Heart left ventricle (tissue), 16 donors: ENCODE results near the gene SETDB2. TPM values are rescaled to one million over a fixed set of nuclear protein-coding genes. Genes with fewer than 3 reads are reported as not detected.
A peak's percentile ranks its signal among the peaks of the same experiment; 100 is the strongest.

Experiments
- ATAC-seq, 4 donors: fragments of 200-7000 bp; cut with Tn5 transposase; one replicate each; pipeline ENCODE4 v1.9.1; 2020 to 2022; ENCODE audit warnings: moderate library complexity in 4 of 4, mild to moderate bottlenecking in 3 of 4, moderate number of reproducible peaks in 1 of 4
- DNase-seq, 5 donors: peaks; one replicate each; pipeline ENCODE4 v3.0.0-alpha.2; 2020
- H3K27ac ChIP-seq, 12 donors: fragments of 200-600 bp; sonication (generic) in 4 of 12; one replicate each; pipeline versions ENCODE4 v1.5.0 to v1.8.0; 2016 to 2022; ENCODE audit warnings: mild to moderate bottlenecking in 2 of 12
- H3K27me3 ChIP-seq, 9 donors: fragments of 200-600 bp; sonication (generic) in 2 of 9; one replicate each; pipeline versions ENCODE4 v1.5.1 to v1.8.0; 2016 to 2022; ENCODE audit warnings: mild to moderate bottlenecking in 3 of 9
- H3K36me3 ChIP-seq, 9 donors: fragments of 200-600 bp; sonication (generic) in 2 of 9; one replicate each; pipeline versions ENCODE4 v1.5.0 to v1.8.0; 2018 to 2022; ENCODE audit warnings: mild to moderate bottlenecking in 2 of 9
- H3K4me1 ChIP-seq, 12 donors: fragments of 200-600 bp; sonication (generic) in 4 of 12; one replicate each; pipeline versions ENCODE4 v1.5.0 to v1.8.0; 2016 to 2022; ENCODE audit warnings: mild to moderate bottlenecking in 3 of 12
- H3K4me3 ChIP-seq, 12 donors: fragments of 200-600 bp; sonication (generic) in 4 of 12; one replicate each; pipeline versions ENCODE4 v1.5.0 to v1.8.0; 2017 to 2022; ENCODE audit warnings: mild to moderate bottlenecking in 9 of 12, moderate library complexity in 4 of 12
- H3K9me3 ChIP-seq, 12 donors: fragments of 200-600 bp; sonication (generic) in 4 of 12; one replicate each; pipeline versions ENCODE4 v1.5.0 to v1.8.0; 2016 to 2022; ENCODE audit warnings: mild to moderate bottlenecking in 1 of 12
- POLR2A ChIP-seq, 2 donors: fragments of 450-650 bp; IDR thresholded peaks; one replicate each; pipeline ENCODE4 v1.6.1; 2017; ENCODE audit warnings: antibody characterized with exemption in 2 of 2, mild to moderate bottlenecking in 2 of 2, moderate library complexity in 2 of 2
- WGBS, 4 donors: extraction: QIAGEN DNeasy Blood & Tissue Kit in 2 of 4; methylation state at CpG; one replicate each; pipeline versions ENCODE4 v1.1.5 to v1.1.7; 2013 to 2018; 5-methylcytosine and 5-hydroxymethylcytosine counted together
- intact Hi-C, 10 donors: fragments of 100-400 bp; cut with DNase I; formaldehyde crosslinking; loops; one replicate each; pipeline versions ENCODE4 v1.11.1 to v1.14.2; 2022
- polyA plus RNA-seq, 2 donors: library from polyadenylated mRNA; stranded (reverse); fragments of 200-250 nt; gene quantifications; one replicate each; pipeline ENCODE4 v1.2.3, GENCODE V29; 2013
- total RNA-seq, 9 donors: library from RNA; depleted of rRNA in 2 of 9; stranded (reverse); fragments of >200 nt in 2 of 9; fragmentation: NEBNext Ultra II Directional in 3 of 9; extraction: Animal tissue kit (Norgen Biotek cat#: 25700) in 3 of 9; gene quantifications; one replicate each; pipeline versions ENCODE4 v1.1.0 to v1.2.4, GENCODE V29; 2016 to 2023
- TF ChIP-seq, protein P1 (sequence below), 12 donors: fragments of 200-600 bp; sonication (generic) in 4 of 12; IDR thresholded peaks; one replicate each; pipeline versions ENCODE4 v1.5.0 to v1.8.0; 2018 to 2022; ENCODE audit warnings: antibody characterized with exemption in 12 of 12, mild to moderate bottlenecking in 5 of 12
- donor health status: ischemic (EF 13 %, LVEDD 7.1; RV severe dilation, severe dysfunction).
- donor health status: healthy with polysubstance abuse.
- donor health status: DM: no; HTN: yes; CAD: no.
- donor health status: DM: no; HTN: no; CAD: no.
- donor health status: ischemic (EF 25% LVEDD 6.9; RV normal size, moderate dysfunction).
- donor health status: ischemic (EF 25% LVEDD 5.7; RV mildly dilated, moderate dysfunction).
- donor health status: healthy.
- donor health status: DM: yes; HTN: yes; CAD: no.
- donor health status: ischemic (EF 35%, LVEDD 5.7; RV mildly dilated, moderate dysfunction).
- donor health status: nonischemic (EF 11% LVEDD 7.7; RV severe dilation, severe dysfunction).
- donor health status: DM: yes; HTN: yes; CAD: no.
- donor health status: PGD.
- donor health status: ischemic (EF 29% LVEDD 5.4; RV normal size, mild dysfunction).
- donor health status: nonischemic (EF 23%, LVEDD 6.1; RV moderate dilation, normal function).

The SETDB2 gene
- total and polyA plus RNA-seq, 11 donors: 3.7 to 19.8 (median 12.9) TPM

DNA sequence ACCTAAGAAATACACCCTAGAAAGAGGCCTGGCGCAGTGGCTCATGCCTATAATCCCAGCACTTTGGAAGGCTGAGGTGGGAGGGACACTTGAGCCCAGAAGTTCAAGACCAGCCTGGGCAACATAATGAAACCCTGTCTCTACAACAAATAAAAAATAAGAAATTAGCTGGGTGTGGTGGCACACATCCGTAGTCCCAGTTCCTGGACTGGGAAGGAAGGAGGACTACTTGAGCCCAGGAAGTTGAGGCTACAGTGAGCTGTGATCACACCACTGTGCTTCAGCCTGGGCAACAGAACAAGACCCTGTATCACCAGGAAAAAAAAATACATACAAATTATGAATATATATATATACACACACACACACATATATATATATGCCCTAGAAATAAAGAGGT lies 94.3 kb downstream of the SETDB2 start:
- TF ChIP-seq, protein P1, sequence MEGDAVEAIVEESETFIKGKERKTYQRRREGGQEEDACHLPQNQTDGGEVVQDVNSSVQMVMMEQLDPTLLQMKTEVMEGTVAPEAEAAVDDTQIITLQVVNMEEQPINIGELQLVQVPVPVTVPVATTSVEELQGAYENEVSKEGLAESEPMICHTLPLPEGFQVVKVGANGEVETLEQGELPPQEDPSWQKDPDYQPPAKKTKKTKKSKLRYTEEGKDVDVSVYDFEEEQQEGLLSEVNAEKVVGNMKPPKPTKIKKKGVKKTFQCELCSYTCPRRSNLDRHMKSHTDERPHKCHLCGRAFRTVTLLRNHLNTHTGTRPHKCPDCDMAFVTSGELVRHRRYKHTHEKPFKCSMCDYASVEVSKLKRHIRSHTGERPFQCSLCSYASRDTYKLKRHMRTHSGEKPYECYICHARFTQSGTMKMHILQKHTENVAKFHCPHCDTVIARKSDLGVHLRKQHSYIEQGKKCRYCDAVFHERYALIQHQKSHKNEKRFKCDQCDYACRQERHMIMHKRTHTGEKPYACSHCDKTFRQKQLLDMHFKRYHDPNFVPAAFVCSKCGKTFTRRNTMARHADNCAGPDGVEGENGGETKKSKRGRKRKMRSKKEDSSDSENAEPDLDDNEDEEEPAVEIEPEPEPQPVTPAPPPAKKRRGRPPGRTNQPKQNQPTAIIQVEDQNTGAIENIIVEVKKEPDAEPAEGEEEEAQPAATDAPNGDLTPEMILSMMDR (IDR thresholded peaks at IDR 0.05): no peak
- no peak for TF ChIP-seq POLR2A (IDR thresholded peaks at IDR 0.05)
- Histone ChIP-seq H3K36me3 (peaks cover 0 to 68% (median 32%) of the 10 kb centered on the region in 9 donors), H3K4me3 (no peak overlapping the region), H3K27ac (no peak overlapping the region), H3K27me3 (no peaks in the 10 kb centered on the region), H3K9me3 (no peaks in the 10 kb centered on the region), H3K4me1 (peaks cover 0 to 38% (median 3%) of the 10 kb centered on the region in 12 donors)
- no peak for ATAC-seq
- no peak for DNase-seq
- 77 to 84% (median 81%) methylated on average over 2 of the region's 2 CpGs for WGBS, 4 donors
- intact Hi-C loops: no loop called here

DNA sequence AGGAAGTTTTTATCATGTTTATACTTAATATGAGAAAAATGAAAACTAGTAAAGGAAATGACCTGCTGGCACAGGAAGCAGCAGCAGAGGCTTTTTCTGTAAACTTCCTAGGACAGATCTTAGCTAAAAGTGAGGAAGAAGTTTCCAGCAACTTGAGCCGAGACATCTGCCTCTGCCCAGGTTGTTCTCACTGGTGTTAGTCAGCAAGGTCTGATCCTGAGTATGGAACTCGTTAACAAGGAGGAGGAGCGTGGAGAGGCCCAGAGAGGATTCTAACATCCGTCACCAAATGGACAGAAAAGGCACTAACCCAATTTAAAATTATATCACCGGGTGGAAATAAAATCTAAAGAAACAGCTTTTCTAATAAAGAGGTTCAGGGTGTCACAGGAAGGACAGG lies 95.2 kb downstream of the SETDB2 start:
- ATAC-seq: no peak
- WGBS, 4 donors: 59 to 71% (median 61%) methylated on average over 5 of the region's 5 CpGs
- intact Hi-C loops: no loop called here

DNA sequence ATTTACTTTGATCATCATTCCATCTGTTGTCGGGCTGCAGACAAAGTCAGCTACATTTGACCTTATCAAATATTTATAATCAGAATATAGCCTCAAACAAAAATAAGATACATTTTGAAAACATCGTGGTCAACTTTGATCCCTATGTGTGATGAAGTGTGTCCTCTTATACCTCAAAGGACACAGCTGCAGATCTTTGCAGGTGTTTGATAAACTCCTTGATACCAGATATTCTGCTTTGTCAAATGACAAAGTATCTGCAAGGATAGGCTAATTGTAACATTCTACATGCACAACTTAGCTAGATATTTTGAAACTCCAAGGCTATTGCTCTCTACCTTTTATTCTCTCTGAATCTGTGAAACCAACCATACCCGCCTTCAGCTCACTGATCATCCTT lies 95.7 kb downstream of the SETDB2 start:
- no peaks in the 10 kb centered on the region for H3K9me3 ChIP-seq
- H3K4me3 ChIP-seq: no peak overlapping the region
- H3K4me1 ChIP-seq: peaks cover 0 to 31% (median 0%) of the 10 kb centered on the region in 12 donors
- peaks cover 0 to 69% (median 42%) of the 10 kb centered on the region in 9 donors for H3K36me3 ChIP-seq
- H3K27me3 ChIP-seq: no peaks in the 10 kb centered on the region
- TF ChIP-seq, protein P1 (IDR thresholded peaks at IDR 0.05): no peak
- TF ChIP-seq POLR2A (IDR thresholded peaks at IDR 0.05): no peak
- ATAC-seq (no peak), DNase-seq (no peak)
- WGBS, 4 donors: 79 to 85% (median 83%) methylated on average over 3 of the region's 3 CpGs
- intact Hi-C loops: loop anchor here in 1 of 10 donors (10.0 kb wide), 1 partner anchor 45 kb away; the partner anchor contains the start of gene PHF11
- peak overlapping the region in 4 of 12 donors; percentile 9 to 65 (median 36) for H3K27ac ChIP-seq

More for the DNA sequence above, 95.2 kb downstream of the SETDB2 start:
- Histone ChIP-seq H3K27ac (peak overlapping the region in 2 of 12 donors; percentile 20 to 32), H3K27me3 (no peaks in the 10 kb centered on the region), H3K4me1 (peaks cover 0 to 31% (median 0%) of the 10 kb centered on the region in 12 donors), H3K4me3 (no peak overlapping the region), H3K36me3 (peaks cover 0 to 68% (median 38%) of the 10 kb centered on the region in 9 donors), H3K9me3 (no peaks in the 10 kb centered on the region)
- TF ChIP-seq, protein P1 (IDR thresholded peaks at IDR 0.05): no peak
- no peak for TF ChIP-seq POLR2A (IDR thresholded peaks at IDR 0.05)
- DNase-seq: no peak

DNA sequence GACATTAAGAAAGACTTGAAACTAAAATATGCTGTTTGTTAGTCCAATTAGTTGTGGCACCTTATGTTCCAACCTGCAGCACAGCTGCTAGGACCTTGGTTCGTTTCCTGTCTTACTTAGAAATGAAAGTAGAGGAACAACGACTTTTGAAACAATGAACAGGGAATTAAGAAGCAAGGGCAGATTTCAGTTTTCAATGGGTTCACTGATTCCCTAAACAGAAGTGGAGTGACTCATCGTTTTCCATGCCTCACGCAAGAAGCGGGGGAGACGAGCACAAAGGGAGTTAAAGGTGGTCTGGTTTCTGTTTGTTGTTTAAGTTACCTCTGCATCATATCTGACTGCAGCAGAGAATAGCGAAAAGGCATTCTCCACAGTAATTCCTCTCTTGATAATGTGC lies 96.5 kb downstream of the SETDB2 start:
- peak in 1 of 4 donors; percentile 74 for ATAC-seq
- Histone ChIP-seq H3K27ac (peak overlapping the region in 10 of 12 donors; percentile 1 to 65 (median 20)), H3K4me3 (peak overlapping the region in 7 of 12 donors; percentile 13 to 32 (median 20)), H3K9me3 (no peaks in the 10 kb centered on the region), H3K27me3 (no peaks in the 10 kb centered on the region), H3K36me3 (peaks cover 0 to 74% (median 48%) of the 10 kb centered on the region in 9 donors), H3K4me1 (peaks cover 0 to 31% (median 0%) of the 10 kb centered on the region in 12 donors)
- no peak for TF ChIP-seq POLR2A (IDR thresholded peaks at IDR 0.05)
- TF ChIP-seq, protein P1 (IDR thresholded peaks at IDR 0.05): no peak
- intact Hi-C loops: loop anchor here in 1 of 10 donors (10.0 kb wide), 1 partner anchor 46 kb away; the partner anchor contains the start of gene PHF11
- no peak for DNase-seq
- 55 to 62% (median 58%) methylated on average over 7 of the region's 7 CpGs for WGBS, 4 donors
